HG02885 (cell line): Measurements from ENCODE around the gene HTT-AS.

Experiments used
- ATAC-seq: cut with Tn5 transposase; IDR thresholded peaks from one replicate; pipeline ENCODE4 v1.9.1; 2021; ENCODE audit warnings: mild to moderate bottlenecking; ENCODE audit not compliant: unreplicated experiment, poor library complexity

The HTT-AS gene

GRCh38 chr4:3034231-3034630, 40.1 kb downstream of the HTT-AS start:
- no peak for ATAC-seq

- ATAC-seq = no peak
Measured at GRCh38 chr4:3031357-3032082, 42.8 kb downstream of the HTT-AS start.

GRCh38 chr4:3030566-3031356, 43.6 kb downstream of the HTT-AS start:
- ATAC-seq = no peak

GRCh38 chr4:3029464-3029863, 44.9 kb downstream of the HTT-AS start:
- no peak for ATAC-seq

GRCh38 chr4:3026540-3026939, 47.8 kb downstream of the HTT-AS start:
- no peak for ATAC-seq

- ATAC-seq = no peak
Measured at GRCh38 chr4:3025881-3026280, 48.5 kb downstream of the HTT-AS start.

- no peak for ATAC-seq
Measured at GRCh38 chr4:3022651-3023050, 51.7 kb downstream of the HTT-AS start.

- no peak for ATAC-seq
Measured at GRCh38 chr4:3022112-3022511, 52.2 kb downstream of the HTT-AS start.

- ATAC-seq = peak; percentile 56
Measured at GRCh38 chr4:3021627-3022026, 52.7 kb downstream of the HTT-AS start.

- ATAC-seq = no peak
Measured at GRCh38 chr4:3021127-3021526, 53.2 kb downstream of the HTT-AS start.

GRCh38 chr4:3019145-3019846, 55.0 kb downstream of the HTT-AS start:
- ATAC-seq = peak; percentile 44

- ATAC-seq = no peak
Measured at GRCh38 chr4:3017504-3017903, 56.8 kb downstream of the HTT-AS start.

- no peak for ATAC-seq
Measured at GRCh38 chr4:3016961-3017360, 57.4 kb downstream of the HTT-AS start.

- ATAC-seq = peak; percentile 74
Measured at GRCh38 chr4:3013839-3014350, 60.4 kb downstream of the HTT-AS start.
